ENCODE results near the gene NALCN. TPM values are rescaled to one million over a fixed set of nuclear protein-coding genes. Genes with fewer than 3 reads are reported as not detected.
A peak's percentile ranks its signal among the peaks of the same experiment; 100 is the strongest.

Gene NALCN
- total and polyA plus RNA-seq, 2 of the 8 experiments (the other 6 are each of a cell fraction or from before 2014, with no cell fraction given), result 0.26 to 0.54 TPM

DNA sequence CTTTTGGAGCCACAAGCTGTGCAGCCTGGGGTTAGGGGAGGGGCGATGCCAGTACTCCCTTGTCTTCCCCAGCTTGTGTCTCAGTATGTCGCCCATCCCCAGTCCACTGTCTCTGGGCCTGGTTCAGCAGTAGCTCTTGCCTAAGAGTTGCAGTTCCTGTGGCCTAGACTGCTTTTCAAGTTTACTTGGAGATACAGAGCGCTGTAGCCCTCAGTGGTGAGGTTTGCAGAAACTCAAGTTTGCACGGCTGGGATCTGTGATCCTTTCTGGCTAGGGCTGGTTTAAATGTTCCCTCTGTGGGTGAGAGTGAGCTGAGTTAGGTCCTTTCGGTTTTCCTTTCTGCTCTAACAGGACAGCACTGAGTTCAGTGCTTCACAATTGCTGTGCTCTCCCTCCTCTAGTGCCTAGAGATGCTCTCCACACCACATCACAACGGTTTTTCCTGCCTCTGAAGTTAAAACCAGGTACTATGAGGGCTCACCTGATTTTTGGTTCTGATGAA lies 381.1 kb downstream of the NALCN start:
- Histone ChIP-seq H2BK12ac (ENCODE audit: low read depth, low read length) (0 out of 2 replicates have a peak overlapping the region, but pooled peaks have one; percentile 2), H3K9me3 (ENCODE audit: insufficient read depth in 2 of 2, low read depth in 1 of 2, low read length in 1 of 2) (no peaks in the 10 kb centered on the region), H3K4me3 (ENCODE audit: extremely low read depth in 1 of 4, insufficient read depth in 2 of 4, low read depth in 3 of 4, low read length in 4 of 4) (no peak overlapping the region), H3K4ac (replicated peaks; ENCODE audit: insufficient read length, low read depth, low read length) (no peak overlapping the region), H3K79me1 (ENCODE audit: low read depth, low read length) (no peaks in the 10 kb centered on the region), H3K36me3 (ENCODE audit: control insufficient read depth in 2 of 4, insufficient read depth in 4 of 4, low read length in 3 of 4) (no peaks in the 10 kb centered on the region), H3K79me2 (ENCODE audit: control insufficient read depth in 1 of 2, insufficient read depth in 2 of 2, low read length in 2 of 2) (no peaks in the 10 kb centered on the region), H3K23ac (ENCODE audit: insufficient read length) (no peak overlapping the region), H3K4me1 (replicated peaks in 1 of 4; ENCODE audit: control insufficient read depth in 3 of 4, insufficient read depth in 4 of 4, low read length in 3 of 4) (peaks cover 0 to 5% (median 1%) of the 10 kb centered on the region in 4 experiments; a peak in 1 of 7 replicates), H2AK5ac (ENCODE audit: low read depth, low read length) (no peak overlapping the region), H4K20me1 (replicated peaks in 1 of 2; ENCODE audit: control insufficient read depth in 1 of 2, insufficient read depth in 2 of 2, low read length in 2 of 2) (no peaks in the 10 kb centered on the region), H3K14ac (ENCODE audit: insufficient read length) (no peak overlapping the region), H2BK120ac (replicated peaks; ENCODE audit: low read depth, low read length) (no peak overlapping the region), H3K9ac (replicated peaks in 1 of 4; ENCODE audit: extremely low read depth in 1 of 4, low read depth in 3 of 4, low read length in 3 of 4) (no peak overlapping the region), H4K91ac (replicated peaks; ENCODE audit: insufficient read length, low read length) (no peak overlapping the region), H4K8ac (ENCODE audit: extremely low read depth, insufficient read depth, low read length) (no peak overlapping the region), H2BK5ac (ENCODE audit: low read depth, low read length) (no peak overlapping the region), H2AFZ (ENCODE audit: low read length) (peak overlapping the region; percentile 62; the same call in 1 of the 2 replicates), H3K56ac (replicated peaks; ENCODE audit: insufficient read length, low read depth, low read length) (no peak overlapping the region), H3K27ac (ENCODE audit: low read depth, low read length) (no peak overlapping the region), H2BK15ac (ENCODE audit: low read length) (no peak overlapping the region), H3K27me3 (replicated peaks in 1 of 4; ENCODE audit: control insufficient read depth in 3 of 4, extremely low read depth in 1 of 4, insufficient read depth in 3 of 4, low read length in 3 of 4) (peaks cover 0 to 1% (median 0%) of the 10 kb centered on the region in 4 experiments; a peak in 1 of 7 replicates), H3K18ac (ENCODE audit: extremely low read depth, low read length) (no peak overlapping the region), H3K23me2 (ENCODE audit: low read depth, low read length) (no peaks in the 10 kb centered on the region), H4K5ac (ENCODE audit: insufficient read length, low read depth, low read length) (no peak overlapping the region), H3K4me2 (ENCODE audit: insufficient read depth in 1 of 2, low read depth in 2 of 2, low read length in 2 of 2) (no peak overlapping the region), H2BK20ac (ENCODE audit: low read length) (no peak overlapping the region; the same call in 1 of the 2 replicates)
- CTCF ChIA-PET (ENCODE audit: partially characterized antibody), result interaction anchor here (0.5 to 1.4 kb wide), 3 partner anchors 13 to 316 kb away, joined by 3 to 4 read pairs (median 3); no protein-coding TSS in a partner anchor
- POLR2A ChIA-PET (ENCODE audit: partially characterized antibody), result no interaction called here
- FAIRE-seq, result no peak
- DNase-seq (ENCODE audit: low read depth in 1 of 2, low spot score in 2 of 2), result no peak
- TF ChIP-seq TAF1 (IDR thresholded peaks at IDR 0.05; ENCODE audit: low read depth, low read length), result no peak
- no peak for TF ChIP-seq POLR2A (IDR thresholded peaks at IDR 0.05; ENCODE audit: control extremely low read depth in 1 of 2, low read depth in 2 of 2, low read length in 2 of 2)
- no peak for TF ChIP-seq SRF (IDR thresholded peaks at IDR 0.05; ENCODE audit: low read depth, low read length)
- TF ChIP-seq BCL11A (IDR thresholded peaks at IDR 0.05; ENCODE audit: low read depth in 2 of 2, low read length in 2 of 2), result no peak
- TF ChIP-seq GTF2F1 (IDR thresholded peaks at IDR 0.05; ENCODE audit: borderline replicate concordance, low read depth, low read length), result no peak
- TF ChIP-seq RXRA (IDR thresholded peaks at IDR 0.05; ENCODE audit: insufficient read depth, low read depth, low read length), result no peak
- no peak for TF ChIP-seq POLR2AphosphoS5 (IDR thresholded peaks at IDR 0.05; ENCODE audit: low read depth, low read length)
- no peak for TF ChIP-seq BACH1 (IDR thresholded peaks at IDR 0.05; ENCODE audit: low read length)
- no peak for TF ChIP-seq ZNF274 (IDR thresholded peaks at IDR 0.05; ENCODE audit: borderline replicate concordance, extremely low read depth, low read length)
- 95% methylated on average over 6 of the region's 6 CpGs; no CpG with 5 or more reads in 1 of the 2 experiments for WGBS, 2 experiments (ENCODE audit: extremely low coverage in 1 of 2, insufficient coverage in 1 of 2, insufficient read length in 1 of 2, insufficient replicate concordance in 2 of 2, low coverage in 1 of 2, low lambda C conversion rate in 2 of 2, missing lambda C conversion rate in 1 of 2)

Data from H1 (cell line).